LNCAP (cell line): ENCODE measurements around the gene FRMPD1.

Source experiments
- CTCF ChIP-seq: fragments of 450-650 bp; IDR thresholded peaks from 2 replicates; pipeline ENCODE4 v1.5.1; 2017; ENCODE audit warnings: mild to moderate bottlenecking

FRMPD1 gene

GRCh38 chr9:37636511-37637448, 14.0 kb upstream of the FRMPD1 start:
- no peak for TF ChIP-seq CTCF

- no peak for TF ChIP-seq CTCF
Observed at GRCh38 chr9:37639109-37639762, 11.5 kb upstream of the FRMPD1 start.

GRCh38 chr9:37639841-37640240, 10.9 kb upstream of the FRMPD1 start:
- TF ChIP-seq CTCF, result no peak

GRCh38 chr9:37640246-37640645, 10.5 kb upstream of the FRMPD1 start:
- TF ChIP-seq CTCF, result no peak

- no peak for TF ChIP-seq CTCF
Observed at GRCh38 chr9:37641331-37641730, 9.4 kb upstream of the FRMPD1 start.

GRCh38 chr9:37643214-37643613, 7.5 kb upstream of the FRMPD1 start:
- no peak for TF ChIP-seq CTCF

GRCh38 chr9:37645903-37646506, 4.7 kb upstream of the FRMPD1 start:
- TF ChIP-seq CTCF, result no peak
